C4-2B (cell line): ENCODE data around the gene LRIG1.

Experiments used
- H3K27ac ChIP-seq: fragments of 450-650 bp; 2 replicates; pipeline ENCODE4 v1.5.1; 2017
- ZFX ChIP-seq: fragments of 450-650 bp; IDR thresholded peaks from 2 replicates; pipeline ENCODE4 v1.6.1; 2017
- TF ChIP-seq, protein P1 (sequence below): fragments of 450-650 bp; conservative IDR thresholded peaks from 2 replicates; pipeline ENCODE4 v1.5.1; 2017; ENCODE audit warnings: mild to moderate bottlenecking

The LRIG1 gene

DNA sequence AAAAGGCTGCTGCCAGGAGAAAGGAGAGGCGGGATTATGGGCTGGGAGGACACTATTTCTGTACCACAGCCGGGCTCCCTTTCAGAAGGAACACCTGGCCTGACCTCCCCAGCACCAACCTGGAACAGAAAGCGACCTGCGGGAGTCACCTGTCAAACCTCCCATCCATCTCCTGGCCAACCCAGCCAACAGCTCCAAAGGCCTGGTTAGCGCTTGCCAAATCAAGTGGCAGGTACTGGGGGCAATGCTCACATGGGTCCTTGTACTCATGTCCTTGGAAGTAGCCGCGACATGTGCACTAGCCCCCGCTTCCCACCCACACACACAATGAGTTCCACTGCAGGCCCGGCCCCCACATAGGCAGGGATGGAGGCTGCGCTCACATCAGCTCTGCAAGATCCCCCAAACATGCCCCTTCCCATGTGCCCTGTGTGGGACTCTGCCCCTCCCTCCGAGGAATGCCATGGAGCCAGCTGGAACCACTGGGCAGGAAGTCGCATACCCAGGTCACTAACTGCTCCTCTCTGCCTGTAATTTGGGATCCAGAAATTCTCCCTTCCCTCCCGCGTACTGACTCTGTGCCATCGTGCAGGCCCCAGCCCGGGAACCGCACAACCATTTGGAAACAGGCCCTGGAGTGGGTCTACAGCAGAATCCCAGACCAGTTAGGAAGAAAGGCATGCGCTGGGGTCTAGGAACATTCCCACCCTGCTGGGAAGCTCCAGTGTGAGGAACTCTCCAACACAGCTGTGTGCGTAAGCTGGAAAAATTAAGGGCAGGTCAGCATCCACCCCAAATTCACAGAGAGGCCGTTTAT lies 98.9 kb downstream of the LRIG1 start:
- H3K27ac ChIP-seq = no peak overlapping the region
- TF ChIP-seq, protein P1, sequence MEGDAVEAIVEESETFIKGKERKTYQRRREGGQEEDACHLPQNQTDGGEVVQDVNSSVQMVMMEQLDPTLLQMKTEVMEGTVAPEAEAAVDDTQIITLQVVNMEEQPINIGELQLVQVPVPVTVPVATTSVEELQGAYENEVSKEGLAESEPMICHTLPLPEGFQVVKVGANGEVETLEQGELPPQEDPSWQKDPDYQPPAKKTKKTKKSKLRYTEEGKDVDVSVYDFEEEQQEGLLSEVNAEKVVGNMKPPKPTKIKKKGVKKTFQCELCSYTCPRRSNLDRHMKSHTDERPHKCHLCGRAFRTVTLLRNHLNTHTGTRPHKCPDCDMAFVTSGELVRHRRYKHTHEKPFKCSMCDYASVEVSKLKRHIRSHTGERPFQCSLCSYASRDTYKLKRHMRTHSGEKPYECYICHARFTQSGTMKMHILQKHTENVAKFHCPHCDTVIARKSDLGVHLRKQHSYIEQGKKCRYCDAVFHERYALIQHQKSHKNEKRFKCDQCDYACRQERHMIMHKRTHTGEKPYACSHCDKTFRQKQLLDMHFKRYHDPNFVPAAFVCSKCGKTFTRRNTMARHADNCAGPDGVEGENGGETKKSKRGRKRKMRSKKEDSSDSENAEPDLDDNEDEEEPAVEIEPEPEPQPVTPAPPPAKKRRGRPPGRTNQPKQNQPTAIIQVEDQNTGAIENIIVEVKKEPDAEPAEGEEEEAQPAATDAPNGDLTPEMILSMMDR = no peak
- no peak for TF ChIP-seq ZFX

DNA sequence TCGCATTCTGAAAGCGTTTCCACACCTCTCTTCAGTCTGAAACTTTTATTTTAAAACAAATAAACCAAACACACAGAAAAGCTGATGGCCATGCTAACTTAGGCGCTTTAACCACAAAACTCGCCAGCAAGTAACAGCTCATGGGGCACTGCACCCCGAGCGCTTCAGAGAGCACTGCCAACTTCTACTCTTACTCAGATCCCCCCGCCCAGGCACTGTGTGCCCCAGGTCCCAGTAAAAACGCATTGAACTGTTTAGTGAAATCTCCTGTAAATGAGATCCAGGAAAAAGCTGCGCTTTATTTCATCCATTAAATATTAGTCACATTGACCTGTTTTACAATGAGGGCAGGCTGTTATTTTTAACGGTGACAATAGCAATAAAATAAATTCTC lies 99.7 kb downstream of the LRIG1 start:
- no peak overlapping the region for H3K27ac ChIP-seq
- TF ChIP-seq, protein P1 = no peak
- no peak for TF ChIP-seq ZFX

DNA sequence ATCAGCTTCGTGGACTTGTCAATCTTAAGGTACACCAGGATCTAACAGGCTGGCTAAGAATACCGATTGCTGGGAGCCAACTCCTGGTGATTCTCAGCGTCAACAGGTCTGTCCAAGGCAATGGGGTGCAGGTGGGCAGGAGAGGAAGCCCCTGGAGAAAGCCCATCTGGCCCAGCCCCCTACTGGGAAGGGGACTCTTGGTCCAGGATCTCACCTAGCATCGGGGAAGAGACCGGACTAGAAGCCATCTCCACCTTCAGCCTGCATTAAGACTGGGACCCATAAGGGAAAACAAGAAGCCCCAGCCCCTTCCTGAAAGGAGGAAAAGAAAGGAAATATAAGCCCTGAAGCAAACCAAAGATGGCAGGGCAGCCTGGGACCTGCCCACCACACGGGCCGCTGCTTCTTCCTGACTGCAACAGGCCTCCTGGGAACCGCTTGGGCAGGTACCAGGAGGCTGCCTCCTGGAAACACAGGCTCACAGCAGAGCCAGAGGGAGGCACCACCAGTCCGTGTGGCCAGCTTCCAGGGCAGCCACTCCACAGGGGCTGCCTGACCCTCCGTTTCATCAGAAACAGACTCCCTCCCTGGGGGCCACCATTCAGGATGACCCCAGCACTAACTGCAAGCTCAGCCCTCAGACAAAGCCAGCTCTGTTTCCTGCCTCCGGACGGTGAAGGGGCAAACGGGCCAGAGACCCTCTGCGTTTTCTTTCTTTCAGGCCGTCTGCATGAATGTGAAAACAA lies 100.2 kb downstream of the LRIG1 start:
- H3K27ac ChIP-seq = no peak overlapping the region
- TF ChIP-seq, protein P1 = no peak
- no peak for TF ChIP-seq ZFX

DNA sequence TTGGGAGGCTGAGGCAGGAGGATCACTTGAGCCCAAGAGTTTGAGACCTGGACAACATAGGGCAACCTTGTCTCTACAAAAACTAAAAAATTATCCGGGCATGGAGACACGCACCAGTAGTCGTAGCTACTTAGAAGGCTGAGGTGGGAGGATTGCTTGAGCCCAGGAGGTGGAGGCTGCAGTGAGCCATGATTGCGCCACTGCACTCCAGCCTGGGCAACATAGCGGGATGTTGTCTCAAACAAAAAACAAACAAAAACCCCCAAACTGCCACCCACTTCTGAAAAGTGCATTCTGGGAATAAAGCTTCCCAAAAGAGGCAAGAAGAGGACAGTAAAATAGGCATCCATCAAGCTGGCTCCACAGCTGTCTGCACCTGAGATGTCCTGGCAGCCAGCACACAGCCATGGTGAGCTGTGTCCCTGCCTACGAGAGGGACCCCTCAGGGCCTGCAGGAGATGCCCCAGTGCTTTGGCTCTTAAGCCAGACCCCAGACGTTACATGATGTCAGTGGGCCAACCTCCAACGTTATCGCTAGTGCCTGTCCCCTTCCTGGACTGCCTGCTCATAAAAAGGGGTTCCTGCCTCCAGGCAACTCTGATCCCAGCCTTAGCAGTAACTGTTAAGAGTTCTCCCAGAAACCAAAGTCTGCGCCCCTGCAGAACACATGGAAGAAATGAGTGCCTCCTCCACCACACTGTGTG lies 101.1 kb downstream of the LRIG1 start:
- no peak for TF ChIP-seq ZFX
- TF ChIP-seq, protein P1 = no peak
- H3K27ac ChIP-seq = no peak overlapping the region

DNA sequence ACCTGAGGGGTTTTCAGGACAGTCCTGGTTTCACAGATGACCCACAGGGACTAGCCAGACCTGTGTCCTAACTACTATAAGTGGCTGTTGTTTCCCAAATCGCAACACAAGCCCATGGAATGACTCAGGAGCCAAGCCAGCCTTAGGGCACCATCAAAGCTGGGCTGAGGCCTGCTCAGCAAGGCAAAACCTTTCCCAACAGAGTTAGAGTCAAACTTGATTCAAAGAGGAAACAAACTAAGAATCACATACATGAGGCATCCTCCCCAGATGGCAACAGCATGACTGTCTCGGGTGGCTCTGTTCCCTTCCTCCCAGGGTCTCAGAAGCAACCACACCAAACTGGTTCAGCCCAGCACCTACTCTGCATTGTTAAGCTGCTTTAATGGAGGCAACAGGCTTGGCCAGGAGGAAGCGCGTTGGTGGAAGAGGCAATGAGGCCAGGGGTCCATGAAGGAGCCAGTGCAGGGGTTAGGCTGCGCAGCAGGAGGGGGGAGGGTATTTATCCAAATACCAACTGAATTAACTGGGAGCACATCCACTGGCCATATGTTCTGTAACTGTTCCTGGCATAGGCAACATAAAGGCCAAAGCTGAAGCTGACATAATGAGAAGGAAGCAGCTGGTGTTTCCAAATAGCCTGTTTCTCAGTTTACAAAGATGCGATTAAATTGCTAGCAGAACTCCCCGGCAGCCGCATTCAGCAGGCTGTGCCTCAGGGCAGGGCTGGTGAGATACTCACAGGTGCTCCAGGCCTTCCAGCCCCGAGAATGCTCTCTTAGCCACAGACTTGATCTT lies 102.4 kb downstream of the LRIG1 start:
- TF ChIP-seq, protein P1 = no peak
- H3K27ac ChIP-seq = no peak overlapping the region

DNA sequence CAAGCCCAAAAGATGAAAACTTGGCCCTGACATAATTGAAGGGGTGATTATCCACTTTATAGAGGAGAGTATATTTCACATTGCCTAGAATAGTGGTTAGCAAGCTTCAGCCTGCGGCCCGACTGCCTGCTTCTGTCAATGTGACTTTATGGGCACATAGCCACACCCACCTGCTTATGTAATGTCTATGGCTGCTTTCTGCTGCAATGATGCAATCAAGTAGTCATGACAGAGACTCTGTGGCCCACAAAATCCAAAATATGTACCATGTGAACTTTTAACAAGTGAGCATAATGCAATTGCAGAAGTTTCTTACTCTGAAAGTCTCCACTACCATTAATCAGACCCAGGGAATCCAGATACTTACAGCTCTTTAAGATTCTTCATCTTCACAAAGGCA lies 103.1 kb downstream of the LRIG1 start:
- no peak overlapping the region for H3K27ac ChIP-seq
- TF ChIP-seq ZFX = no peak
- TF ChIP-seq, protein P1 = no peak
